Measurements from ENCODE around the gene EXOSC9.

Gene EXOSC9

DNA sequence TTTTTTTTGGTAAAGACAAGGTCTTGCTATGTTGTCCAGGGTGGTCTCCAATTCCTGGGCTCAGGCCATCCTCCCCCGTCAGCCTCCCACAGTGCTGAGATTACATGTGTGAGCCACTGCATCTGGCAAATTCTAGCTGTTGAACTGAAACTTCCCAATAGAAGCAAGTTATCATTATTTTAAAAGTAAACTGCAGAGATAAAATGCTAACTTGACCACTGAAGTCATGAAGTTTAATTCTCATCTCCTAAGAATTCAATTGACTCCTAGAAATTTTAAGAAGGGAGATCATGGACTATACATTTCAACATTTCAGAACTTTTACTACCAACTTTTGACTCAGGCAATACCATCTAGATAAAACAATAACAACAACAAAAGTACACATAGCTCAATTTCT lies 11.7 kb upstream of the EXOSC9 start:
- no peak overlapping the region for H3K27ac ChIP-seq
- TF ChIP-seq ZFX (IDR thresholded peaks at IDR 0.05; ENCODE audit: borderline replicate concordance), result no peak
- TF ChIP-seq, protein P1, sequence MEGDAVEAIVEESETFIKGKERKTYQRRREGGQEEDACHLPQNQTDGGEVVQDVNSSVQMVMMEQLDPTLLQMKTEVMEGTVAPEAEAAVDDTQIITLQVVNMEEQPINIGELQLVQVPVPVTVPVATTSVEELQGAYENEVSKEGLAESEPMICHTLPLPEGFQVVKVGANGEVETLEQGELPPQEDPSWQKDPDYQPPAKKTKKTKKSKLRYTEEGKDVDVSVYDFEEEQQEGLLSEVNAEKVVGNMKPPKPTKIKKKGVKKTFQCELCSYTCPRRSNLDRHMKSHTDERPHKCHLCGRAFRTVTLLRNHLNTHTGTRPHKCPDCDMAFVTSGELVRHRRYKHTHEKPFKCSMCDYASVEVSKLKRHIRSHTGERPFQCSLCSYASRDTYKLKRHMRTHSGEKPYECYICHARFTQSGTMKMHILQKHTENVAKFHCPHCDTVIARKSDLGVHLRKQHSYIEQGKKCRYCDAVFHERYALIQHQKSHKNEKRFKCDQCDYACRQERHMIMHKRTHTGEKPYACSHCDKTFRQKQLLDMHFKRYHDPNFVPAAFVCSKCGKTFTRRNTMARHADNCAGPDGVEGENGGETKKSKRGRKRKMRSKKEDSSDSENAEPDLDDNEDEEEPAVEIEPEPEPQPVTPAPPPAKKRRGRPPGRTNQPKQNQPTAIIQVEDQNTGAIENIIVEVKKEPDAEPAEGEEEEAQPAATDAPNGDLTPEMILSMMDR (IDR thresholded peaks at IDR 0.05), result no peak

DNA sequence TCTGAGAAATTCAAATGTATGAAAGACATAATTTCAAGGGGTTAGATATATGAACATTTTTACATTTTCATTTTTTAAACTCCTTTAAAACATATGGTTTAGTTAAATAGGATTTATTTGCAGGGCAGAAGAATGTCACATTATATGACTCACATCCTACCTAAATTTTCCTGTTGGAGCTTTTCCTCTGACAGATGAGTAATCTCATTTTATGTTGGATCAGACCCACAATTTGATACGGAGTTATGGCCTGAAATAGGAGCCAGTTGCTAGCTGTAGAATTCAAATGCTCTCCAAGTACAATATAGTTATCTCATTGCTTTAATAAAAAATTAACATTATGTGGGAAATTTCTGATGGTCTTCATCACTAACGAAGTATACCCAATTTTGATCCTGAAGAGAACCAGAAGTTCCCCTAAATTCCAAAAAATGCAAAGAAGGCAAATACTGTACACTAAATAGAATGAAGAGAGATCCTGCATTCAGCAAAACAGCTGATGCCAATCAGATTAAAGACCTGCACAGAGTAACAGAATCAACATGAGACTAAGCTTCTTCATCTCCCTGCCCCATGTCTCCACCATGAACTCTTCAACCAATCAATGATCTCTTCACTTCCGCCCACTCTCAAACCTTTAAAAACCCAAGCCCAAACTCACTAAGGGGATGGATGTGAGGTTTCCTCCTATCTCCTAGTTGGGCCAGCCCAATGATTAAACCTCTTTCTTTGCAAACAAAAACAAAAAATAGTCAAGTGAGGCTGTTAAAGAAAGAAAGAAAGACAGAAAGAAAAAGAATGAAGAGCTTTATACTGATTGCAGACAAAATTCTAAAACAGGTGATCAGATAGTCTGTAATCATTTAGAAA lies 10.9 kb upstream of the EXOSC9 start:
- H3K27ac ChIP-seq, result no peak overlapping the region
- TF ChIP-seq, protein P1 (IDR thresholded peaks at IDR 0.05), result no peak
- no peak for TF ChIP-seq ZFX (IDR thresholded peaks at IDR 0.05; ENCODE audit: borderline replicate concordance)

DNA sequence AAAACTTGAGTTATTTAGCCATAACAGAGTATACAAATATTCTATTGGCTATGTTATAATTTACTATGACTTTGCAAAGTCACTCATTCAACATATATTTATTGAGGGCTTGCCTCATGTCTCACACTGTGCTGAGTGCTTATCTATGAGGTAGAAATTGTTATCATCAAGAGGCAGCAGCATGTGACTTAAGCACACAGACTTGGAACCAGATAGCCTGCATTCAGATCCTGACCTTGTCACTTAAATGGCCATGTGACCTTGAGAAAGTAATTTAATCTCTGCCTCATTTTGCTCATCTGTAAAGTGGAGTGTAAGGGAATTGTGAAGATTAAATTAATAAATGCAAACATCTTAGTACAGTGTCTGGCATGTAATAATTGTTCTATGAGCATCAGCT lies 10.1 kb upstream of the EXOSC9 start:
- TF ChIP-seq, protein P1 (IDR thresholded peaks at IDR 0.05), result no peak
- TF ChIP-seq ZFX (IDR thresholded peaks at IDR 0.05; ENCODE audit: borderline replicate concordance), result no peak
- H3K27ac ChIP-seq, result no peak overlapping the region

DNA sequence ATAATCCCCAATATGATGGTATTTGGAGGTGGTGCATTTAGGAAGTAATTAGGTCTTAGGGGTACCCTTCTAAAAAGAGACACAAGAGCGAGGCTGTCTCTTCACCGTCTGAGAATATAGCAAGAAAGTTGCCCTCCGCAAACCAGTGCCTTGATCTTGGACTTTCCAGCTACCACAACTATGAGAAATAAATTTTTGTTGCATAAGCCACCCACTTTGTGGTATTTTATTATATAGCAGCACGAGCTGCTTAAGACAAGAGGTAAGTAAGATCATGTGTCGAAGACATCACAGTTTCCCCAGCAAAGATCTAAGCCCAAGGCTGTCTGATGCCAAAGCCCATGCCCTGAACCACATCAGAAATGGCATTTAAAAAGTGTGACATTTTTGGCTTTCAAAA lies 9.6 kb upstream of the EXOSC9 start:
- no peak for TF ChIP-seq ZFX (IDR thresholded peaks at IDR 0.05; ENCODE audit: borderline replicate concordance)
- TF ChIP-seq, protein P1 (IDR thresholded peaks at IDR 0.05), result no peak

DNA sequence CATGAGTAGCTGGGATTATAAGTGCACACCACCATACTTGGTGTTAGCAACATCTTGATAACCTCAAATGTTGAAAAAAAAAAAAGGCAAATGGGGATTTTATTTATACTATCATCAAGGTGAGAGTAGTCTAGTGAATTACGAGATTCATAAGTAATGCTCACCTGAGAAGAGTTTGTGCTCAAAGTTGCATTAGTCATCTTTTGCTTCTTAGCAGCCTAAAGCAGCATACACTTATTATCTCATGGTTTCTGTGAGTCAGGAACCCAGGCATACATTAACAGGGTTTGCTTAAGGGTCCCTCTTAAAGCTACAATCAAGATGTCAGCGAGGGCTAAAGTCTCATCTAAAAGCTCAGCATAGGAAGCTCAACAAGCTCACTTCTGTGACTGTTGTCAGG lies 8.2 kb upstream of the EXOSC9 start:
- TF ChIP-seq, protein P1 (IDR thresholded peaks at IDR 0.05), result no peak
- no peak for TF ChIP-seq ZFX (IDR thresholded peaks at IDR 0.05; ENCODE audit: borderline replicate concordance)
- no peak overlapping the region for H3K27ac ChIP-seq

More for the DNA sequence above, 9.6 kb upstream of the EXOSC9 start:
- H3K27ac ChIP-seq, result no peak overlapping the region

DNA sequence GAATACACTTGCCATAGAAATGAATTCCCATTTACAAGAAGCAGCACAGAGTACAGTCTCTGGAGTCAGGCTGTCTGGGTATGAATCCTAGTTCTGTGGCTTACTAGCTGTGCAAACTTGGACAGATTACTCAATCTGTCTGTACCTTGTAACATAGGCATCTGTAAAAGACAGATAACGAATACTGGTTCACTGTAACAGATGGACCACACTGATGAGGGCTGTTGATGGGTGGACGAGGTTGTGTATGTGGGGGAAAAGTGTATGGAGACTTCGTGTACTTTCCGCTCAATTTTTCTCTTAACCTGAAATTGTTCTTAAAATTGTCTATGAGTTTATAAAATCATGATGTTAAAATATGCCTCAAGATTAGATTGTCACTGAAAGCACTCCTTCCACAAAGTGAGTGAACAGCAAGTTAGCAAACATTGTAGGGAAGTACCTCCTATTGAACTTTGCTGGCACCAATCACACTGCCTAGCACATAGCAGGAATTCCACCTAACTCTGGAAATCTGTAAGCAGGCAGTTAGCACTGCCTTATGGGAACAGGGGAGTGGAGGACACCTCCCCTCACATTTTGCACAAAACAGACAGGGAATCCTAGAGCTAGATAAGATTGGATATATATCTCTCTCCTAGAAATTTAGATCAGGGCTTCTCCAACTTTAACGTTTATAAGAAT lies 6.5 kb upstream of the EXOSC9 start:
- TF ChIP-seq, protein P1 (IDR thresholded peaks at IDR 0.05), result no peak
- no peak for TF ChIP-seq ZFX (IDR thresholded peaks at IDR 0.05; ENCODE audit: borderline replicate concordance)
- H3K27ac ChIP-seq, result no peak overlapping the region

DNA sequence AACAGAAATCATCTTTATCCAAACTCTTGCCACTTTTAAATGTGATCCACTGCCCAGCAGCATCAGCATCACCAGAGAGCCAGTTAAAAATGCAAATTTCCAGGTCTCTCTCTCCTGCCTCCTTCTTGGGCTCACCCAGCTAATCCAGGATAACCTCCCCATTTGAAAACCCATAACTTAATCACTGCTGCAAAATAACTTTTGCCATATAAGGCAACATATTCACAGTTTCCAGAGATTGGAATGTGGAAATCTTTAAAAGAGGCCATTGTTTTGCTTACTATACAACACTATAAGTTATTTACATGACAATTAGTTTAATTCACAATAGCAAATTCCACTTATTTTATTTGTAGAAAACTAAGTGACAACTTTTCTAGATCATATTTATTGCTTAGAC lies 4.8 kb upstream of the EXOSC9 start:
- TF ChIP-seq, protein P1 (IDR thresholded peaks at IDR 0.05), result no peak
- no peak for TF ChIP-seq ZFX (IDR thresholded peaks at IDR 0.05; ENCODE audit: borderline replicate concordance)
- H3K27ac ChIP-seq, result no peak overlapping the region

Measured in 22Rv1 (cell line).